GM19438 (cell line): ENCODE data around the gene PRAMEF2.
"Not testable (repeated sequence)": the region's sequence is repeated elsewhere in the genome, so short reads cannot be mapped to it uniquely, and the experiment has no call there.

ENCODE experiments used
- ATAC-seq: cut with Tn5 transposase; IDR thresholded peaks from one replicate; pipeline ENCODE4 v1.9.1; 2021; ENCODE audit warnings: low read depth; ENCODE audit not compliant: unreplicated experiment

PRAMEF2 gene

GRCh38 chr1:12856786-12857185 is at the start of gene PRAMEF2:
Gene PRAMEF2, plus strand, starts transcription at chr1:12857086. Its CDS starts 1,924 bp downstream, at chr1:12859010.
- not testable (repeated sequence) for ATAC-seq

GRCh38 chr1:12809933-12810332 is 47.0 kb upstream of the PRAMEF2 start:
- ATAC-seq: no peak

- ATAC-seq: no peak
Measured at GRCh38 chr1:12810691-12811408, 46.0 kb upstream of the PRAMEF2 start.

GRCh38 chr1:12811409-12811784 is 45.5 kb upstream of the PRAMEF2 start:
- no peak for ATAC-seq

- not testable (repeated sequence) for ATAC-seq
Measured at GRCh38 chr1:12819061-12819460, 37.8 kb upstream of the PRAMEF2 start.

- not testable (repeated sequence) for ATAC-seq
Measured at GRCh38 chr1:12831310-12831709, 25.6 kb upstream of the PRAMEF2 start, which contains the start of gene PRAMEF11. Gene PRAMEF11, minus strand, starts transcription at chr1:12831410. Its CDS starts 2,621 bp downstream, at chr1:12828789.

GRCh38 chr1:12833251-12833650 is 23.6 kb upstream of the PRAMEF2 start:
- ATAC-seq: not testable (repeated sequence)

GRCh38 chr1:12848620-12849019 is 8.3 kb upstream of the PRAMEF2 start, which contains the start of gene HNRNPCL1:
Gene HNRNPCL1, minus strand, starts transcription at chr1:12848720. Its CDS starts 431 bp downstream, at chr1:12848289.
- ATAC-seq: not testable (repeated sequence)

GRCh38 chr1:12851779-12852178 is 5.1 kb upstream of the PRAMEF2 start:
- no peak for ATAC-seq

GRCh38 chr1:12863131-12863880 is 6.4 kb downstream of the PRAMEF2 start:
- ATAC-seq: not testable (repeated sequence)

- not testable (repeated sequence) for ATAC-seq
Measured at GRCh38 chr1:12878453-12878852, 21.6 kb downstream of the PRAMEF2 start.

- not testable (repeated sequence) for ATAC-seq
Measured at GRCh38 chr1:12886101-12886500, 29.2 kb downstream of the PRAMEF2 start, which contains the start of gene PRAMEF4. Gene PRAMEF4, minus strand, starts transcription at chr1:12886201. Its CDS starts 2,807 bp downstream, at chr1:12883394.

GRCh38 chr1:12898170-12898569 is 41.3 kb downstream of the PRAMEF2 start, which contains the start of gene PRAMEF10:
Gene PRAMEF10, minus strand, starts transcription at chr1:12898270. Its CDS starts 2,423 bp downstream, at chr1:12895847.
- ATAC-seq: not testable (repeated sequence)

GRCh38 chr1:12899186-12899585 is 42.3 kb downstream of the PRAMEF2 start:
- ATAC-seq: not testable (repeated sequence)

- not testable (repeated sequence) for ATAC-seq
Measured at GRCh38 chr1:12903793-12904572, 47.1 kb downstream of the PRAMEF2 start.
